Activated CD8-positive, alpha-beta memory T cell treated with anti-CD3 and anti-CD28 coated beads, Interleukin-2, amount 10 ng/mL, durations not matched to agents 7 days and 5 days (primary cell): ENCODE results near the gene CORIN. TPM values are rescaled to one million over a fixed set of nuclear protein-coding genes. Genes with fewer than 3 reads are reported as not detected.

Experiments used
- ATAC-seq: fragments of 150-1000 bp; cut with Tn5 transposase; one replicate; pipeline ENCODE4 v1.10.0; 2021; ENCODE audit warnings: moderate library complexity
- CTCF ChIA-PET: fragments of 350-600 bp; sonication (Branson Sonifier 250); formaldehyde crosslinking; loops from one replicate; lab custom pipeline; 2021; ENCODE audit warnings: antibody characterized with exemption; lab: Charles Lee
- DNase-seq: peaks from one replicate; pipeline ENCODE4 v3.0.0-alpha.2; 2020
- H3K27ac Mint-ChIP-seq: one replicate; pipeline ENCODE4 v1.8.0; 2021; ENCODE audit warnings: mild to moderate bottlenecking, mixed read lengths
- H3K27me3 Mint-ChIP-seq: one replicate; pipeline ENCODE4 v1.8.0; 2021; ENCODE audit warnings: mixed read lengths
- H3K36me3 Mint-ChIP-seq: one replicate; pipeline ENCODE4 v1.8.0; 2021; ENCODE audit warnings: mild to moderate bottlenecking, mixed read lengths
- H3K4me1 Mint-ChIP-seq: one replicate; pipeline ENCODE4 v1.8.0; 2021; ENCODE audit warnings: mixed read lengths
- H3K4me3 Mint-ChIP-seq: one replicate; pipeline ENCODE4 v1.8.0; 2021; ENCODE audit warnings: mild to moderate bottlenecking, moderate library complexity, mixed read lengths
- H3K9me3 Mint-ChIP-seq: one replicate; pipeline ENCODE4 v1.8.0; 2022; ENCODE audit warnings: low read depth, mixed read lengths
- total RNA-seq, 2 experiments: library from RNA; stranded (reverse); gene quantifications; one replicate each; pipeline ENCODE4 v1.2.3, GENCODE V29; 2021

CORIN gene
- total RNA-seq, 2 experiments from 2014 or later, result not detected

DNA sequence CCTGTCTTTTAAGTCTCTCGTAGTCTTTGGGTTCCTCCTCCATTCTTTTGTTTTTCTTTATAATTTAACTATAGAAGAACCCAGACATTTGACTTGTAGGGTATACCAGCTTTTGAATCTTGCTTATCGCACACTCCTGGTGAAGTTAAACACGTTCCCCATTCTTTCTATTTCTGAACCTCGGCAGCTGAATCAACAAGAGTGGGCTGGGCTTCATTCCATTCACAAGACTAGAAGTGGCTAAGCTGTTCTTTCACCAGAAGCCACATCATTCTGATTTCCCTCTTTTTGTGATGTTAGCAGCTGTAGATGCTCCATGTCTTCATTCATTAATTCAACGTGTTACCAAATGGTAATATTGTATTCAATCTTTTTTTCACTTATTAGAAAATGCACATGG is 167.9 kb downstream of the CORIN start:
- H3K9me3 Mint-ChIP-seq, result no peaks in the 10 kb centered on the region
- H3K4me1 Mint-ChIP-seq, result peaks cover 2% of the 10 kb centered on the region
- CTCF ChIA-PET, result interaction anchor here (1.8 kb wide), 1 partner anchor 264 kb away, joined by 6 read pairs; no protein-coding TSS in a partner anchor
- peaks cover 26% of the 10 kb centered on the region for H3K27me3 Mint-ChIP-seq
- no peaks in the 10 kb centered on the region for H3K36me3 Mint-ChIP-seq
- H3K4me3 Mint-ChIP-seq, result no peak overlapping the region
- DNase-seq, result no peak
- H3K27ac Mint-ChIP-seq, result no peak overlapping the region
- ATAC-seq, result no peak

DNA sequence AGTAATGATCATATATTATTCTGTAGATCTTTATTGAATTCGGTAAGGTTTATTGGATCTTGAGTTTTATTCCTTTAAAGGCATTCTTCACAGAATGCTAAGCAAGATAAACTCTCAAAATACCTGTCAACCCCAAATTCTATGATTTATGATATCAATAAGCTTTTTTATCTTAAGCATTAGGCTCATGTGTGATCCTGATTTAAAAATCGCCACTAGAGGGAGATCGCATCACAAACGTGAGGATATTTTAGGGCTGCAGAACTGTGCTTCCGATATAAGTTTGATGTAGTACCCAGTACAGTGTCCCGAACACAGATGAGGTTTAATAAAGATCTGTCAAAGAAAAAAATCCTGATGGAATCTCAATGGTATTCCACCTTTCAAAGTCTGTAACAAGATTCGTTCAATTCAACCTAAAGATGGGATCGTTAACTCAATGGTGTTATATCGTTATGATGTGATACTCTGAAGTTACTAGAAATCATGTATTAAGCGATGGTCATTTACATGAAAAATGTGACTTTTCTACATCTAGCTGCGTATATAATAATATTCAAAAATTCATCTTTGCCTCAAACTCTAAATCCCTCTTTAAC is 169.0 kb downstream of the CORIN start:
- DNase-seq (no peak), ATAC-seq (peak; percentile 55)
- peaks cover 2% of the 10 kb centered on the region for H3K4me1 Mint-ChIP-seq
- no peak overlapping the region for H3K27ac Mint-ChIP-seq
- CTCF ChIA-PET, result interaction anchor here (0.5 to 1.7 kb wide), 9 partner anchors 11 to 274 kb away, joined by 3 to 4 read pairs (median 3); no protein-coding TSS in a partner anchor
- H3K4me3 Mint-ChIP-seq, result no peak overlapping the region
- no peaks in the 10 kb centered on the region for H3K9me3 Mint-ChIP-seq
- peaks cover 26% of the 10 kb centered on the region for H3K27me3 Mint-ChIP-seq
- H3K36me3 Mint-ChIP-seq, result no peaks in the 10 kb centered on the region

DNA sequence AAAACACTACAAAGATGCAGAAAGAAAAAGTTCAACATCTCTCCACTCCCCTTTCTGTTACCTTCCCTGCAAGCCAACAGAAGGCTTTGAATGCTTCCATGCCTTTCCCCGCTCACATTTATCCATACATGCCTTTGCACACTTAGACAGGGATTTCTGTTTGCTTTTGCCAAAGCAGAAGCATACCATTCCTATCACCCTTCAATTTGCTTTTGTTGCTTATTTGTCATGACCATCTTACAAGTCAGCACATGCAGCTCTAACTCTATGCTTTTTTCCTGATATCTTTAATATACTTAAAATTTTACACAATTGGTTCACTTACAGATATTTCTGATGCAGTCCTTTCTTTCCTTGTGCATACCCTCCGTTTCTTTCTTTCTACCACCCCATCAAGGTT is 169.6 kb downstream of the CORIN start:
- ATAC-seq (no peak), DNase-seq (no peak)
- CTCF ChIA-PET, result interaction anchor here (0.5 to 1.7 kb wide), 8 partner anchors 11 to 275 kb away, joined by 3 to 4 read pairs (median 3); no protein-coding TSS in a partner anchor
- Mint-ChIP-seq H3K4me3 (no peak overlapping the region), H3K9me3 (no peaks in the 10 kb centered on the region), H3K36me3 (no peaks in the 10 kb centered on the region), H3K27me3 (peaks cover 27% of the 10 kb centered on the region), H3K4me1 (peaks cover 2% of the 10 kb centered on the region), H3K27ac (no peak overlapping the region)

DNA sequence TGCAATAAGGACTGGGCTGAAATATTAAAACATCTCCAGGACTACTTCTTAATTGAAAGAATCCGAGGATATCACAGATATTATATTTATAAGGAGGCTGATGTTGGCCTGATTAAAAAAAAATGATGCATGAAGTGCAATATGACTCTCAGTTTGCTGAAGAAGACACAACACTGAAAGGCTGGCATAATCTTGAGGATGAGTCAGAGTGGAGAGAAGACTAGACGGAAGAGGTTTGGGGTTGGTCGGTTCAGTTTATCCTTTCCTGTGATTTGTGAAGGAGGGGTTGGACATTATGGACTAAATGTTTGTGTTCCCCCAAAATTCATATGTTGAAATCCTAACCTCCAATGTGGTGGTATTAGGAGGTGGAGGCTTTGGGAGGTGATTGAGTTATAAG is 170.3 kb downstream of the CORIN start:
- Mint-ChIP-seq H3K27ac (no peak overlapping the region), H3K4me3 (no peak overlapping the region), H3K36me3 (no peaks in the 10 kb centered on the region), H3K9me3 (no peaks in the 10 kb centered on the region), H3K4me1 (peaks cover 2% of the 10 kb centered on the region), H3K27me3 (peaks cover 27% of the 10 kb centered on the region)
- CTCF ChIA-PET, result no interaction called here
- no peak for DNase-seq
- ATAC-seq, result no peak

DNA sequence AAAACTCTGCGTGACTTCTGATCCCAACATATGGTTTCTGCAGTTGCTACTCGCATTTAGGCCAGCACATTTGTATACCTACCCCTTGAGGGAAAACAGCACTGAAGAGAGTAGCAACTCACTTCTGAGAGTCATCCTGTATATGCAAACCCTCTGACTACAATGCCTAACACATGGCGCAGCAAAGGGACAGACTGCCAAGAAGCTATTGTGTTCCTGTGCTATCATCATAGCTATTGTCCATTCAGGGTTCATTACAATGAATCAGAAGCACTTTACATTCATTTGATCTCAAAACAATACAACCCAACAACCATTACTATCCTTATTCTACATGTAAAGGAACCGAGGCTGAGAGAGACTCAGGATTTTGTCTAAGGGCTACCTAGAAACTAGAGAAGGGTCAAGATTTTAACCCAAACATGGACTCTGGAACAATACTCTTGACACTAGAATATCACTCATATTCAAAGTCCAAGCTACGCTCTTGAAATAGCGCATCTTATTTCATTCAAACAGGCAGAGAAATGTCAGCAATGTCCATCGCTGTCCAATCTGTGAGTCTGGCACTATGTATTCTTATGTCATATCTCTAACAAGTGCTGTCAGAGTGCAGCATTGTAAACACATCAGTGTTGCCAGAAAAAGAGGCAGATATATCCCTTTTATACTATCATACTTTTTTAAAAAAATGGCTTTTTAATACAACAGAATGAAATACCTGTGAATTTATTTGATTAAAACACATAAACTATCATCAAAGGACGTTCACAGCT is 173.6 kb downstream of the CORIN start:
- Mint-ChIP-seq H3K4me3 (no peak overlapping the region), H3K4me1 (peaks cover 2% of the 10 kb centered on the region), H3K9me3 (no peaks in the 10 kb centered on the region), H3K27me3 (peaks cover 25% of the 10 kb centered on the region), H3K36me3 (no peaks in the 10 kb centered on the region), H3K27ac (no peak overlapping the region)
- CTCF ChIA-PET, result no interaction called here
- ATAC-seq (no peak), DNase-seq (no peak)

DNA sequence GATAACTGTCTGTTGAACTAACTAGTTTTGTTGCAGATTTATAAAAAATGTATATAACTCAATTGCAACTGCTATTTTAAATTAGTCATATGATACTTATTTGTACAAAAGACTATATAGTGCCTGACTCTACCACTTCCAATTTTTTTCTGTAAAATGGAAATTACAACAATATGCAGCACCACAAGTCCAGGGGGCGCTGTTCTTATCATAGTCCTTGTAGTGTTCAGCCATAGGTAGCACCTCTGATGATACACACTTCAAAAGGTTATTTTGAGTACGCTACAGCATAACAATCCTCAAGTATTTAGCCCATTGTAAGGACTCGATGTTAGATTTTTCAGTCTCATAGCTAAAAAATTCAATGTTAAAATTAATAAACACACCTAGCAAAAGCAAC is 174.9 kb downstream of the CORIN start:
- CTCF ChIA-PET, result interaction anchor here (1.3 to 1.6 kb wide), 2 partner anchors 25 to 177 kb away, joined by 3 read pairs; no protein-coding TSS in a partner anchor

DNA sequence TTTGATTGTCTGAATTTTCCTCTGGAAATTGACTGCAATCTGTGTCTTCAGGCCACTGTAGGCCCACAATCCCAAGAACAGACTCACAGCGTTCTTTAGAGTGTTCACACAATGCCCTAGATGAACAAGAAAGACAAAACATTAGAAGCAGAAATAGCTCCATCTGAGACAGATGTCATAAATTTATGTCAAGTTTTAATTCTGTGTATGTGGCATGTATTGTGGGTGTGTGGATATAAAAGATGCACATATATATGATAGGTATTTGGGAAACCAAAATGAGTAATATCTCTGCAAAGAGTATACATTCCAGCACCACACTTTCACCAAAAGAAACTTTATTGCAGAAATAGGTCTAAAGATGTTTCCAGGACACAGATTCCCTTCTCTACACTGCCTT is 176.1 kb downstream of the CORIN start:
- peaks cover 22% of the 10 kb centered on the region for H3K27me3 Mint-ChIP-seq
- H3K36me3 Mint-ChIP-seq, result no peaks in the 10 kb centered on the region
- H3K4me1 Mint-ChIP-seq, result no peaks in the 10 kb centered on the region
- no peak for DNase-seq
- no peaks in the 10 kb centered on the region for H3K9me3 Mint-ChIP-seq
- CTCF ChIA-PET, result interaction anchor here (1.3 to 1.6 kb wide), 2 partner anchors 26 to 178 kb away, joined by 3 read pairs; no protein-coding TSS in a partner anchor
- no peak overlapping the region for H3K27ac Mint-ChIP-seq
- ATAC-seq, result no peak
- H3K4me3 Mint-ChIP-seq, result no peak overlapping the region

More for the DNA sequence above, 174.9 kb downstream of the CORIN start:
- H3K27ac Mint-ChIP-seq, result no peak overlapping the region
- no peaks in the 10 kb centered on the region for H3K4me1 Mint-ChIP-seq
- no peak overlapping the region for H3K4me3 Mint-ChIP-seq
- no peaks in the 10 kb centered on the region for H3K9me3 Mint-ChIP-seq
- no peaks in the 10 kb centered on the region for H3K36me3 Mint-ChIP-seq
- no peak for ATAC-seq
- DNase-seq, result no peak
- H3K27me3 Mint-ChIP-seq, result peaks cover 22% of the 10 kb centered on the region

DNA sequence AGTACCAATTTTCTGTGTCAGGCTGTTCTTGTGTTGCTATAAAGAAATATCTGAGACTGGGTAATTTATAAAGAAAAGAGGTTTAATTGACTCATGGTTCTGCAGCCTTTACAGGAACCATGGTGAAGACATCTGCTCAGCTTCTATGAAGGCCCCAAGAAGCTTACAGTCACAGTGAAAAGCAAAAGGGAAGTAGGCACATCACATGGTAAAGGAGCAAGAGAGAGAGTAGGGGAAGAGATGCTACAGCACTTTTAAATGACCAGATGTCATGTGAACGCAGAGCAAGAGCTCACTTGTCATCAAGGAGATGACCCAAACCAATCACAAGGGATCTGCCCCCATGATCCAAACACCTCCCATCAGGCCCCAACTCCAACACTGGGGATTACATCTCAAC is 178.5 kb downstream of the CORIN start:
- Mint-ChIP-seq H3K9me3 (no peaks in the 10 kb centered on the region), H3K27me3 (peaks cover 8% of the 10 kb centered on the region), H3K36me3 (no peaks in the 10 kb centered on the region), H3K27ac (no peak overlapping the region), H3K4me1 (no peaks in the 10 kb centered on the region), H3K4me3 (no peak overlapping the region)
- ATAC-seq (no peak), DNase-seq (no peak)
- CTCF ChIA-PET, result no interaction called here

DNA sequence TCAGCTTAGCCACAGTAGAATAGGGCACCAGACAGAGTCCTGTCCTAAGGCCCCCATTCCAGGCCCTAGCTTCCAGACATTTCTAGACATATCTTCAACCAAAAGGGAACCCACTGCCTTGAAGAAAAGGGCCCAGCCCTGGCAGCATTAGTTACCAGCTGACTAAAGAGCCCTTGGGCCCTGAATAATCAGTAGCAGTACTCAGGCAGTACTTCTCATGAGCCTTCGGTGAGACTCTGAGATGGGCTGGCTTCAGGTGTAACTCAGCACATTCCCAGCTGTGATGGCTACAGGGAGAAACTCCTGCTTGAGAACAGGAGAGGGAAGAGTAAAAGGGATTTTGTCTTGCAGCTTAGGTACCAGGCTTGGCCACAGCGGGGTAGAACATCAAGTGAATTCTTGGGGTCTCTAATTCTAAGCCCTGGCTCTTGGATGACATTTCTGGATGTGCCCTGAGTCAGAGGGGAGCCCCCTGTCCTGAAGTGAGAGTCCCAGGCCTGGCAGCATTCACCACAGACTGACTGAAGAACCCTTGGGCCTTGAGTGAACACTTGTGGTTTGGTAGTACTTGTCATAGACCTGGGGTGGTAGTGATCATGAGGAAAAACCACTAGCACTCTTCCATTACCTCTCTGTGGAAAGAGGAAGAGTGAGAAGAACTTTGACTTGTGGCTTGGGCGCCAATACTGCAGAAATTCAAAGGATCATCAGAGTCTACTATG is 182.7 kb downstream of the CORIN start:
- Mint-ChIP-seq H3K4me1 (no peaks in the 10 kb centered on the region), H3K27ac (no peak overlapping the region), H3K27me3 (peaks cover 11% of the 10 kb centered on the region), H3K36me3 (no peaks in the 10 kb centered on the region), H3K9me3 (no peaks in the 10 kb centered on the region), H3K4me3 (no peak overlapping the region)
- DNase-seq (no peak), ATAC-seq (no peak)
- CTCF ChIA-PET, result interaction anchor here (1.6 kb wide), 1 partner anchor 14 kb away, joined by 4 read pairs; no protein-coding TSS in a partner anchor

DNA sequence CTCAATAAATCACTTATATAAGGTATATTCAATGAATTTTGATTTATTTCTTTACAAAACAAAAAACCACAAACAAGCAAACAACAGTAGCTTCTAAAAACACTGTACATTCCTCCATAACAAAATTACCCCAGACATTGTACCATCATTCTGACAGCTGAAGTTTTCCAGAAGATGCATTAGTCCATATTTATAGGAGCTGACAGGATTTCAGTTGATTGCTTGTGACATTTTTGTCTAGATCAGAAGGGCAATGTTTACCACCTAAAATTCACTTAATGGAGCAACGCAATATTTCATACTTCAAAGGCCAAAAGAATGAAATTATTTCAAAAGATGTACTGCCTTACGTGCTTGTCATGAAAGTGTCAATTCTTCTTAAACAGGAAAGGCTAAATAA is 185.8 kb downstream of the CORIN start:
- no peaks in the 10 kb centered on the region for H3K9me3 Mint-ChIP-seq
- no peak overlapping the region for H3K27ac Mint-ChIP-seq
- H3K27me3 Mint-ChIP-seq, result peaks cover 14% of the 10 kb centered on the region
- no peaks in the 10 kb centered on the region for H3K4me1 Mint-ChIP-seq
- CTCF ChIA-PET, result interaction anchor here (0.7 kb wide), 1 partner anchor 17 kb away, joined by 3 read pairs; no protein-coding TSS in a partner anchor
- no peaks in the 10 kb centered on the region for H3K36me3 Mint-ChIP-seq
- DNase-seq, result no peak
- no peak for ATAC-seq
- no peak overlapping the region for H3K4me3 Mint-ChIP-seq

DNA sequence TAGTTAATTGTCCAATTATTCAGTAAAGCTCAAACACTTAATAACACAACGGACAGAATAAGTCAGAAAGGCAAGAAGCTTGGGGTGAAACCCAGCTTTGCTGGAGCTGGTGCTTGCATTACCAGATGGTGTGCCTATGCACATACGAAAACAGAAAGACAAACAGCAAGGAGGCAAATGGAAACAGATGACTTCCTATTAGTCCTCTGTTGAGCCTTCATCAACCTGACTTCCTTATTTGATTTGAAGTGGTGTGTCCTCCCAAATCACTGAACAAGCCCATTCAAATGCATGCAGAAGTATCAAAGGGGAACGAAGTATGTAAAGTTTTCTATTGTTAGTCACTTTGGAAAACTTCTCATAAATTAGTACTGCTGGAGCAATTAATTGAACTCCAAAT is 186.6 kb downstream of the CORIN start:
- no peaks in the 10 kb centered on the region for H3K9me3 Mint-ChIP-seq
- no peaks in the 10 kb centered on the region for H3K36me3 Mint-ChIP-seq
- no peak for ATAC-seq
- H3K27ac Mint-ChIP-seq, result no peak overlapping the region
- H3K4me3 Mint-ChIP-seq, result no peak overlapping the region
- no peaks in the 10 kb centered on the region for H3K4me1 Mint-ChIP-seq
- CTCF ChIA-PET, result interaction anchor here (1.9 kb wide), 1 partner anchor 17 kb away, joined by 4 read pairs; no protein-coding TSS in a partner anchor
- H3K27me3 Mint-ChIP-seq, result peaks cover 14% of the 10 kb centered on the region
- no peak for DNase-seq

DNA sequence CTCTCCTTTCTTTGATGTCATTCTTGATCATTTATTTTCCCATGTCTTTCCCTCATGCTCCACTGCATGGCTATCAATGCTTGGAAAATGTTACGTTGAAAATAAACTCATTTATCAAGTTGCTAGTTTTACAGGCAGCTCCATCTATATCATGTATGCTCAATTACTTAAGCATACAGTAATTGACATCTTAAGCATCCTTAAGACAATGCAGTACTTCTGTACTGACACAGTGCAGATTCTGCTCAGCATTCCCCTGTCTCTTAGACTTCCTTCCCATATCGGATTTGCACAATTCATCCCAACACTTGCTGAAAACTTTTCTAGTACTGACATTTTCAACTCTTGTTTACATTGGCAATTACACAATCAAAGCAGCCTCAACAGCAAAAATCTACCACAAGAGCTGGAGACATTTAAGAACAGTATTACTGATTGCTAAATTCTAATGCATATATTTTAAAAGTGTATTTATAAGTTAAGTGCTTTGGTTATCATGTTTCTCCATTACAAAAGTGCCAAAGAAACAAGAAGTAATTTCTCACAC is 187.2 kb downstream of the CORIN start:
- Mint-ChIP-seq H3K4me3 (no peak overlapping the region), H3K36me3 (no peaks in the 10 kb centered on the region), H3K27ac (no peak overlapping the region), H3K27me3 (peaks cover 14% of the 10 kb centered on the region), H3K4me1 (no peaks in the 10 kb centered on the region), H3K9me3 (no peaks in the 10 kb centered on the region)
- CTCF ChIA-PET, result interaction anchor here (1.9 kb wide), 1 partner anchor 18 kb away, joined by 4 read pairs; no protein-coding TSS in a partner anchor
- ATAC-seq, result no peak
- DNase-seq, result no peak

DNA sequence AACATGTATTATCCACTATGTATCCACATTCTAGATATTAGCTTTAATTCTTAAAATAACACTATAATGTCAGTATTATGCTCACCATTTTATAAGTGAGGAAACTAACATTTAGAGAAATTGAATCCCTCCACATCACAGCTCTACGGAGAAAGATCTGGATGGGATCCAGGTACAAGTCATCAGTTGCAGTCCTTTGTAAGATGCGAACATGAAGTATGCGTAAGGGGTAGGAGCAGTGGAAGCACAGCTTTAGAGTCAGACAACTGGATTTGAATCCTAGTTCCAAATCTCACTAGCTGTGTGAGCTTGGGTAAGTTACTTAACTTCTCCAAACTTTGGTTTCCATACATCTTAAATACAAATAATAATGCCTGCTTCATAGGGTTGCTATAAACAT is 190.3 kb downstream of the CORIN start:
- Mint-ChIP-seq H3K27me3 (peaks cover 14% of the 10 kb centered on the region), H3K4me1 (no peaks in the 10 kb centered on the region), H3K4me3 (no peak overlapping the region), H3K27ac (no peak overlapping the region), H3K36me3 (no peaks in the 10 kb centered on the region), H3K9me3 (no peaks in the 10 kb centered on the region)
- DNase-seq (no peak), ATAC-seq (no peak)
- CTCF ChIA-PET, result no interaction called here
